PC-9 (cell line): ENCODE data around the gene GNLY. TPM values are rescaled to one million over a fixed set of nuclear protein-coding genes. Genes with fewer than 3 reads are reported as not detected.

Source experiments
- BruUV-seq: library from RNA; stranded (reverse); fragments of 400-500 nt; replicated peaks from 2 replicates; lab custom pipeline; 2021; lab: Mats Ljungman, UMichigan
- CTCF ChIA-PET: fragments of 300-600 bp; sonication (Branson Sonifier 250); formaldehyde crosslinking; loops from one replicate; lab custom pipeline; 2022; ENCODE audit warnings: antibody characterized with exemption; lab: Charles Lee
- POLR2A ChIA-PET: fragments of 300-600 bp; sonication (Branson Sonifier 250); formaldehyde crosslinking; loops from one replicate; lab custom pipeline; 2022; ENCODE audit warnings: antibody characterized with exemption; ENCODE audit not compliant: unreplicated experiment; lab: Charles Lee
- DNase-seq, 2 experiments: peaks; one replicate each; pipeline versions ENCODE4 v3.0.0 to v3.0.0-alpha.2; 2015 to 2022; ENCODE audit warnings: mixed read lengths in 1 of 2
- H2AFZ ChIP-seq: fragments of 200-600 bp; sonication (generic); 2 replicates; pipeline ENCODE4 v1.8.1; 2017; ENCODE audit warnings: antibody characterized with exemption
- H3F3A ChIP-seq: fragments of 200-600 bp; sonication (generic); 2 replicates; pipeline ENCODE4 v1.8.1; 2017; ENCODE audit warnings: antibody characterized with exemption, mild to moderate bottlenecking, low read depth; ENCODE audit not compliant: insufficient read depth
- H3K27ac ChIP-seq: fragments of 200-600 bp; sonication (generic); 2 replicates; pipeline ENCODE4 v1.6.1; 2016; ENCODE audit warnings: mixed run types
- H3K27me3 ChIP-seq: fragments of 200-600 bp; sonication (generic); 2 replicates; pipeline ENCODE4 v1.6.1; 2016; ENCODE audit warnings: low read depth, mixed run types; ENCODE audit not compliant: insufficient read depth
- H3K36me3 ChIP-seq: fragments of 200-600 bp; sonication (generic); 2 replicates; pipeline ENCODE4 v1.6.1; 2016; ENCODE audit warnings: low read depth, mixed run types
- H3K4me1 ChIP-seq: fragments of 200-600 bp; sonication (generic); replicated peaks from 2 replicates; pipeline ENCODE4 v1.6.1; 2016; ENCODE audit warnings: mixed run types; ENCODE audit not compliant: insufficient read depth
- H3K4me2 ChIP-seq: fragments of 200-600 bp; sonication (generic); 2 replicates; pipeline ENCODE4 v1.6.1; 2017; ENCODE audit warnings: mixed run types
- H3K4me3 ChIP-seq: fragments of 200-600 bp; sonication (generic); 2 replicates; pipeline ENCODE4 v1.6.1; 2016; ENCODE audit warnings: mixed run types
- H3K79me2 ChIP-seq: fragments of 200-600 bp; sonication (generic); 2 replicates; pipeline ENCODE4 v1.6.1; 2017; ENCODE audit warnings: low read depth, mixed run types
- H3K9me2 ChIP-seq: fragments of 200-600 bp; sonication (generic); 2 replicates; pipeline ENCODE4 v1.8.1; 2017; ENCODE audit warnings: mild to moderate bottlenecking; ENCODE audit not compliant: insufficient read depth
- H3K9me3 ChIP-seq: fragments of 200-600 bp; sonication (generic); 2 replicates; pipeline ENCODE4 v1.8.1; 2016; ENCODE audit warnings: low read depth; ENCODE audit not compliant: insufficient read depth
- H4K20me1 ChIP-seq: fragments of 200-600 bp; sonication (generic); 2 replicates; pipeline ENCODE4 v1.8.1; 2017; ENCODE audit not compliant: insufficient read depth
- EZH2 ChIP-seq: fragments of 200-600 bp; sonication (generic); IDR thresholded peaks from 2 replicates; pipeline ENCODE4 v1.8.0; 2017; ENCODE audit warnings: antibody characterized with exemption, low read depth
- intact Hi-C: fragments of 100-400 bp; cut with micrococcal nuclease; formaldehyde crosslinking; loops from one replicate; pipeline ENCODE4 v1.10.0; 2022; ENCODE audit not compliant: unreplicated experiment
- total RNA-seq: library from RNA; stranded (reverse); gene quantifications from 2 replicates; pipeline ENCODE4 v1.2.3, GENCODE V29; 2021
- TF ChIP-seq, protein P1 (sequence below): fragments of 200-600 bp; sonication (generic); conservative IDR thresholded peaks from 2 replicates; pipeline ENCODE4 v1.6.1; 2017; ENCODE audit warnings: mixed run types, antibody characterized with exemption, mild to moderate bottlenecking, moderate library complexity

GNLY gene
- total RNA-seq, 1 experiment from 2014 or later: not detected

DNA sequence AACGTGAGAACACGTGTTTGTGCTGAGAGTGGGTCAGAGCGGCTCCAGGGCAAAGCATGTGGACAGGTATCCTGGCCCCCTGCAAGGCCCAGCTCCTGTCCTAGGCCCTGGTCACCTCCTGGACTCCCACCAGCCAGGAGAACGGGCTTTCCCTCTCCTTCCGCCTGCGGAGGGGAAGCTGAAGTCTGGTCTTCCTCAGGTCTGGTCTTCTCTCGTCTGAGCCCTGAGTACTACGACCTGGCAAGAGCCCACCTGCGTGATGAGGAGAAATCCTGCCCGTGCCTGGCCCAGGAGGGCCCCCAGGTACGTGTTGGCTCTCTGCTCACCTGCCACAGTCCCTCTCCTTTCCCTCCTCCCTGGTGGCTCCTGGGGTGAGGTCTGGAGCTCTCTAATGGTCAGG, 963 bp downstream of the GNLY start:
- H3K27ac ChIP-seq: no peak overlapping the region
- H3K4me1 ChIP-seq: peaks cover 9% of the 10 kb centered on the region; the same call in 1 of the 2 replicates
- no peak for TF ChIP-seq EZH2
- TF ChIP-seq, protein P1, sequence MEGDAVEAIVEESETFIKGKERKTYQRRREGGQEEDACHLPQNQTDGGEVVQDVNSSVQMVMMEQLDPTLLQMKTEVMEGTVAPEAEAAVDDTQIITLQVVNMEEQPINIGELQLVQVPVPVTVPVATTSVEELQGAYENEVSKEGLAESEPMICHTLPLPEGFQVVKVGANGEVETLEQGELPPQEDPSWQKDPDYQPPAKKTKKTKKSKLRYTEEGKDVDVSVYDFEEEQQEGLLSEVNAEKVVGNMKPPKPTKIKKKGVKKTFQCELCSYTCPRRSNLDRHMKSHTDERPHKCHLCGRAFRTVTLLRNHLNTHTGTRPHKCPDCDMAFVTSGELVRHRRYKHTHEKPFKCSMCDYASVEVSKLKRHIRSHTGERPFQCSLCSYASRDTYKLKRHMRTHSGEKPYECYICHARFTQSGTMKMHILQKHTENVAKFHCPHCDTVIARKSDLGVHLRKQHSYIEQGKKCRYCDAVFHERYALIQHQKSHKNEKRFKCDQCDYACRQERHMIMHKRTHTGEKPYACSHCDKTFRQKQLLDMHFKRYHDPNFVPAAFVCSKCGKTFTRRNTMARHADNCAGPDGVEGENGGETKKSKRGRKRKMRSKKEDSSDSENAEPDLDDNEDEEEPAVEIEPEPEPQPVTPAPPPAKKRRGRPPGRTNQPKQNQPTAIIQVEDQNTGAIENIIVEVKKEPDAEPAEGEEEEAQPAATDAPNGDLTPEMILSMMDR: no peak
- no TSS peak for BruUV-seq
- POLR2A ChIA-PET: no interaction called here
- CTCF ChIA-PET: no interaction called here
- intact Hi-C loops: no loop called here
- no peak for DNase-seq
- no peak overlapping the region for H3K4me3 ChIP-seq
- no peaks in the 10 kb centered on the region for H3K36me3 ChIP-seq
- H3K9me2 ChIP-seq: no peaks in the 10 kb centered on the region; the same call in 1 of the 2 replicates
- H3K9me3 ChIP-seq: no peaks in the 10 kb centered on the region
- H3K79me2 ChIP-seq: no peaks in the 10 kb centered on the region
- H3K27me3 ChIP-seq: no peaks in the 10 kb centered on the region
- H4K20me1 ChIP-seq: no peaks in the 10 kb centered on the region
- no peak overlapping the region for H3K4me2 ChIP-seq
- no peak overlapping the region for H2AFZ ChIP-seq
- H3F3A ChIP-seq: no peaks in the 10 kb centered on the region; the same call in 1 of the 2 replicates

DNA sequence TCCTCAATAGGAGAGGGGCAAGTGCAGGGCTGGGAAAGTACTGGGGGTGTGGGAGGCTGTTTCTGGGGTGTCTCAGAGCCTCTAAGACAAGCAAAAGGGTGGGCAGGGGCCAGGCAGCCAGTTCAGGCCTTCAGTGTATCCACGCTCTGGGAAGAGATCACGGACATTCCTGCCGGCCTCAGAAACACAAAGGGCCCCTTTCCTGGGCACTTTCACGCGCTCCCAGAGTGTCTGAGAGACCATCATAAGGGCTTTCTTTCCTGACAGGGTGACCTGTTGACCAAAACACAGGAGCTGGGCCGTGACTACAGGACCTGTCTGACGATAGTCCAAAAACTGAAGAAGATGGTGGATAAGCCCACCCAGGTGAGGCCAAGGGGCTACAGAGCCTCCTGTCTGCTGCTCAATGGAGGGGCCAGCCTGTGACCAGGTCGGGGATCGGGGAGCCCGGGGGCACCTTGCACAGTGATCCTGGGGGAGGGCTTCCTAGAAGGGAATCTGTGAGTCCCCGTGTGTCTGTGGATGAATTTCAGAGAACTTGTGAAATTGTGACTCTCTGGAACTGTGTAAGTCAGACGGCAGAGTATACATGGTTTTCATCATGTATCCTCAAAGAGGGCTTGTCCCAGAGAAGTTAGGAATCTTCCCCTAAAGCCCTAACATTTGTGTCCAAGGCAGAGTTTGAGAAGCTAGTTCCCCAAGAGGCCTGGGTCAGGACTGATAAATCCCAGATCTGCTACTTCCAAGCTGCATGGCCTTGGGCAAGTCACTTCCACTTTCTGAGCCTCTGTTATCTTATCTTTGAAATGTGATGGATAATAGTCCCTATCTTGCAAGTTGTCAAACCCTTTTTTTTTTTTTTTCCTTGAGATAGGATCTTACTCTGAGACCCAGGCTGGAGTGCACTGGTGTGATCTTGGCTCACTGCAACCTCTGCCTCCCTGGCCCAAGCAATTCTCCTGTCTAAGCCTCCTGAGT, 1.8 kb downstream of the GNLY start:
- no peak for DNase-seq
- H4K20me1 ChIP-seq: no peaks in the 10 kb centered on the region
- no peak overlapping the region for H3K27ac ChIP-seq
- ChIA-PET POLR2A (no interaction called here), CTCF (no interaction called here)
- intact Hi-C loops: no loop called here
- BruUV-seq: no TSS peak
- H3K4me2 ChIP-seq: no peak overlapping the region
- TF ChIP-seq, protein P1: no peak
- TF ChIP-seq EZH2: no peak
- H3K9me2 ChIP-seq: no peaks in the 10 kb centered on the region; the same call in 1 of the 2 replicates
- peaks cover 3% of the 10 kb centered on the region; the same call in 1 of the 2 replicates for H3F3A ChIP-seq
- H3K4me1 ChIP-seq: peaks cover 9% of the 10 kb centered on the region; the same call in 1 of the 2 replicates
- no peaks in the 10 kb centered on the region for H3K27me3 ChIP-seq
- H3K36me3 ChIP-seq: no peaks in the 10 kb centered on the region
- H3K79me2 ChIP-seq: no peaks in the 10 kb centered on the region
- no peaks in the 10 kb centered on the region for H3K9me3 ChIP-seq
- no peak overlapping the region for H2AFZ ChIP-seq
- no peak overlapping the region for H3K4me3 ChIP-seq

DNA sequence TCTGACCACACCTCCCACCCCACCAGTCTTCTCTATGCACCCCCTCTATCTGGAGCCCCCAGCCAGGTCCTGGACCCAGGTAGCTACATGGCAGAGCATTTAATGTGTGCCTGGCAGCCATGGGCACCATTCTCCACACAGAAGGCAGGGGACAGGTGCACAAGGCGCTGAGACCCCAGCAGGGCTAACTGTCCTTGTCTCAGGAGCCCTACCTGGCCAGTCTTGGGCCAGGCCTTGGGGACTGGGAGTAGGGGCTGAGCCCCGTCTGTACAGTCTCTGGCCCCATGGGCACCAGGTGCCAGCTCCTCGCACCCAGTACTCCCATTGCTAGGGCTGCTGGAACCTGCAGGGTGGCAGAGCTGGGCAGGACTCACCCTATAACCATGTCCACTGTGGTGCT, 2.9 kb downstream of the GNLY start:
- ChIA-PET POLR2A (no interaction called here), CTCF (no interaction called here)
- BruUV-seq: no TSS peak
- H3K27ac ChIP-seq: no peak overlapping the region
- peaks cover 12% of the 10 kb centered on the region for H3F3A ChIP-seq
- no peaks in the 10 kb centered on the region for H3K9me2 ChIP-seq
- no peak overlapping the region for H3K4me2 ChIP-seq
- H3K4me3 ChIP-seq: no peak overlapping the region
- peaks cover 6% of the 10 kb centered on the region for H3K4me1 ChIP-seq
- no peak for DNase-seq
- no peaks in the 10 kb centered on the region for H3K79me2 ChIP-seq
- H2AFZ ChIP-seq: no peak overlapping the region
- no peaks in the 10 kb centered on the region for H4K20me1 ChIP-seq
- intact Hi-C loops: no loop called here
- H3K36me3 ChIP-seq: no peaks in the 10 kb centered on the region
- H3K27me3 ChIP-seq: no peaks in the 10 kb centered on the region
- no peak for TF ChIP-seq EZH2
- TF ChIP-seq, protein P1: no peak
- H3K9me3 ChIP-seq: no peaks in the 10 kb centered on the region
